ENCODE data around the gene SNX13. TPM values are rescaled to one million over a fixed set of nuclear protein-coding genes. Genes with fewer than 3 reads are reported as not detected.

SNX13 gene
- total and polyA plus RNA-seq, 9 of the 15 experiments (the other 6 are each of a cell fraction or from before 2014, with no cell fraction given), result 5.6 to 33.2 (median 25.4) TPM

DNA sequence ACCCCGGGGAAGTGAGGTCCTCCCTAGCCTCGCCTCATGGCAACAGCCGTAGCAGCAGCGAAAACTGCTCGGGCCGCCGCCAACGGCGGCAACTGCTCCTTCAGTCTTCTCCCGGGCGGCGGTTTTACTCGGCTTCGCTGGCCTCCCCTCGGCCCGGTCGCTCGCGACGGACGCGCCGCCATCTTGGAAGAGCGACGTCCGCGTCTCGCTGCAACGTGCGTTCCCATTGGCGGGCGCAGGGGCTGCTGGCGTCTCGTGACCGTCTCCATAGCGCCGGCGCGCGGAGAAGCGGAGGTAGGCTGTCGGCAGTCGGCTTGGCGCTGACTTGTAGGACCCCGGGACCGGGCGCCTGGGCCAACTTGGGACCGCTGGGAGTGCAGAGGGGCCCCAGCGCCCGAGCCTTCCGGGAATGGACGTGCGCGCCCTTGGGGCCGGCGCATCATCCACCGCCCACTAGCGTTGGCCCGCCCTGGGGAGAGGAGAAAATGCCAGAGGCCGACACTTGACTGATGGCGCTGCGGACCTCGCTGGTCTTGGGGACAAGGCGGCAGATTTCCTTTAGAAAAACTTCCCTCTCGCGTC lies at the start of gene SNX13 (continued):
- TF ChIP-seq AFF1 (IDR thresholded peaks at IDR 0.05; ENCODE audit: low read depth in 1 of 2, partially characterized antibody in 2 of 2), result no peak
- no peak for TF ChIP-seq ZNF324 (CRISPR knock-in tag; IDR thresholded peaks at IDR 0.05)
- no peak for TF ChIP-seq IFI16 (CRISPR knock-in tag; IDR thresholded peaks at IDR 0.05)
- TF ChIP-seq PATZ1 (CRISPR knock-in tag; IDR thresholded peaks at IDR 0.05; ENCODE audit: borderline replicate concordance), result no peak
- TF ChIP-seq CREB1 (IDR thresholded peaks at IDR 0.05), result peak; percentile 64
- peak; percentile 72 for TF ChIP-seq CREB1 (CRISPR knock-in tag; IDR thresholded peaks at IDR 0.05)
- TF ChIP-seq ZMIZ1 (IDR thresholded peaks at IDR 0.05; ENCODE audit: low read depth in 2 of 2, low read length in 2 of 2), result no peak; a peak in 1 of 4 replicates
- no peak for TF ChIP-seq HMBOX1 (IDR thresholded peaks at IDR 0.05)
- no peak for TF ChIP-seq HDAC3 (IDR thresholded peaks at IDR 0.05; ENCODE audit: borderline replicate concordance, partially characterized antibody)
- TF ChIP-seq ZBTB8A (IDR thresholded peaks at IDR 0.05; ENCODE audit: partially characterized antibody), result no peak
- no peak for TF ChIP-seq LARP7 (IDR thresholded peaks at IDR 0.05)
- TF ChIP-seq SP1 (CRISPR knock-in tag; IDR thresholded peaks at IDR 0.05), result no peak
- peak; percentile 75 for TF ChIP-seq POLR2AphosphoS5 (IDR thresholded peaks at IDR 0.05; ENCODE audit: control insufficient read depth, insufficient read depth, low read depth, low read length)

Data from K562 (cell line).